Activated CD4-positive, alpha-beta T cell treated with anti-CD3 and anti-CD28 coated beads, Interleukin-2, amount 10 ng/mL, durations not matched to agents 24 days and 14 days (primary cell): ENCODE data around the gene FARS2. TPM values are rescaled to one million over a fixed set of nuclear protein-coding genes. Genes with fewer than 3 reads are reported as not detected.
"Not testable (repeated sequence)": the region's sequence is repeated elsewhere in the genome, so short reads cannot be mapped to it uniquely, and the experiment has no call there.

Source experiments
- DNase-seq: peaks from one replicate; pipeline ENCODE4 v3.0.0; 2022
- H3K27ac Mint-ChIP-seq: one replicate; pipeline ENCODE4 v1.8.0; 2022; ENCODE audit warnings: mild to moderate bottlenecking, mixed read lengths
- H3K27me3 Mint-ChIP-seq: one replicate; pipeline ENCODE4 v1.8.0; 2022; ENCODE audit warnings: mixed read lengths
- H3K36me3 Mint-ChIP-seq: one replicate; pipeline ENCODE4 v1.8.0; 2022; ENCODE audit warnings: low read depth, mild to moderate bottlenecking, mixed read lengths
- H3K4me1 Mint-ChIP-seq: one replicate; pipeline ENCODE4 v1.8.0; 2021; ENCODE audit warnings: mixed read lengths
- H3K4me3 Mint-ChIP-seq: one replicate; pipeline ENCODE4 v1.8.0; 2022; ENCODE audit warnings: mild to moderate bottlenecking, moderate library complexity, mixed read lengths
- H3K9me3 Mint-ChIP-seq: one replicate; pipeline ENCODE4 v1.8.0; 2021; ENCODE audit warnings: mixed read lengths
- intact Hi-C: fragments of 100-400 bp; cut with micrococcal nuclease; formaldehyde crosslinking; loops from one replicate; pipeline ENCODE4 v1.15.1; 2023
- total RNA-seq: library from RNA; stranded (reverse); gene quantifications from 2 replicates; pipeline ENCODE4 v1.2.3, GENCODE V29; 2022

FARS2 gene
- total RNA-seq, 1 donor from 2014 or later = 24.7 TPM

GRCh38 chr6:5541751-5542432, 280.6 kb downstream of the FARS2 start:
- no peak for DNase-seq
- intact Hi-C loops = no loop called here
- peaks cover 12% of the 10 kb centered on the region for H3K36me3 Mint-ChIP-seq
- H3K4me1 Mint-ChIP-seq = peaks cover 6% of the 10 kb centered on the region
- H3K9me3 Mint-ChIP-seq = peaks cover 4% of the 10 kb centered on the region
- no peak overlapping the region for H3K27ac Mint-ChIP-seq
- H3K27me3 Mint-ChIP-seq = no peaks in the 10 kb centered on the region
- H3K4me3 Mint-ChIP-seq = no peak overlapping the region

GRCh38 chr6:5547556-5547955, 286.2 kb downstream of the FARS2 start:
- no peak for DNase-seq
- Mint-ChIP-seq H3K27me3 (no peaks in the 10 kb centered on the region), H3K27ac (no peak overlapping the region), H3K36me3 (peaks cover 25% of the 10 kb centered on the region), H3K4me3 (no peak overlapping the region), H3K9me3 (peaks cover 4% of the 10 kb centered on the region), H3K4me1 (no peaks in the 10 kb centered on the region)
- intact Hi-C loops = no loop called here

GRCh38 chr6:5550631-5551030, 289.3 kb downstream of the FARS2 start:
- Mint-ChIP-seq H3K4me1 (no peaks in the 10 kb centered on the region), H3K9me3 (no peaks in the 10 kb centered on the region), H3K36me3 (peaks cover 20% of the 10 kb centered on the region), H3K27ac (no peak overlapping the region), H3K27me3 (no peaks in the 10 kb centered on the region), H3K4me3 (no peak overlapping the region)
- no peak for DNase-seq
- intact Hi-C loops = no loop called here

GRCh38 chr6:5552243-5552642, 290.9 kb downstream of the FARS2 start:
- no peak for DNase-seq
- Mint-ChIP-seq H3K27me3 (no peaks in the 10 kb centered on the region), H3K4me1 (no peaks in the 10 kb centered on the region), H3K4me3 (no peak overlapping the region), H3K9me3 (no peaks in the 10 kb centered on the region), H3K36me3 (peaks cover 15% of the 10 kb centered on the region), H3K27ac (no peak overlapping the region)
- intact Hi-C loops = no loop called here

- no peak for DNase-seq
- no peak overlapping the region for H3K4me3 Mint-ChIP-seq
- no peaks in the 10 kb centered on the region for H3K9me3 Mint-ChIP-seq
- no peaks in the 10 kb centered on the region for H3K4me1 Mint-ChIP-seq
- H3K27ac Mint-ChIP-seq = no peak overlapping the region
- H3K36me3 Mint-ChIP-seq = peaks cover 7% of the 10 kb centered on the region
- intact Hi-C loops = no loop called here
- H3K27me3 Mint-ChIP-seq = no peaks in the 10 kb centered on the region
Measured at GRCh38 chr6:5553767-5554166, 292.5 kb downstream of the FARS2 start.

GRCh38 chr6:5554226-5554625, 292.9 kb downstream of the FARS2 start:
- intact Hi-C loops = no loop called here

GRCh38 chr6:5556011-5556410, 294.7 kb downstream of the FARS2 start:
- Mint-ChIP-seq H3K9me3 (no peaks in the 10 kb centered on the region), H3K27ac (no peak overlapping the region), H3K36me3 (peaks cover 3% of the 10 kb centered on the region), H3K27me3 (no peaks in the 10 kb centered on the region), H3K4me1 (no peaks in the 10 kb centered on the region), H3K4me3 (no peak overlapping the region)
- intact Hi-C loops = no loop called here
- no peak for DNase-seq

More at GRCh38 chr6:5554226-5554625, 292.9 kb downstream of the FARS2 start:
- Mint-ChIP-seq H3K27me3 (no peaks in the 10 kb centered on the region), H3K9me3 (no peaks in the 10 kb centered on the region), H3K4me3 (no peak overlapping the region), H3K36me3 (peaks cover 7% of the 10 kb centered on the region), H3K4me1 (no peaks in the 10 kb centered on the region), H3K27ac (no peak overlapping the region)
- DNase-seq = no peak

- Mint-ChIP-seq H3K9me3 (no peaks in the 10 kb centered on the region), H3K27ac (no peak overlapping the region), H3K36me3 (peaks cover 3% of the 10 kb centered on the region), H3K27me3 (no peaks in the 10 kb centered on the region), H3K4me3 (no peak overlapping the region), H3K4me1 (no peaks in the 10 kb centered on the region)
- intact Hi-C loops = no loop called here
- no peak for DNase-seq
Measured at GRCh38 chr6:5557506-5557905, 296.2 kb downstream of the FARS2 start.

GRCh38 chr6:5559651-5560050, 298.3 kb downstream of the FARS2 start:
- intact Hi-C loops = no loop called here
- H3K27ac Mint-ChIP-seq = no peak overlapping the region

GRCh38 chr6:5562277-5562676, 301.0 kb downstream of the FARS2 start:
- intact Hi-C loops = no loop called here
- peaks cover 1% of the 10 kb centered on the region for H3K36me3 Mint-ChIP-seq
- H3K27me3 Mint-ChIP-seq = no peaks in the 10 kb centered on the region
- no peak overlapping the region for H3K4me3 Mint-ChIP-seq
- no peaks in the 10 kb centered on the region for H3K4me1 Mint-ChIP-seq
- H3K27ac Mint-ChIP-seq = no peak overlapping the region
- H3K9me3 Mint-ChIP-seq = peaks cover 4% of the 10 kb centered on the region
- DNase-seq = no peak

More at GRCh38 chr6:5559651-5560050, 298.3 kb downstream of the FARS2 start:
- no peaks in the 10 kb centered on the region for H3K4me1 Mint-ChIP-seq
- no peak for DNase-seq
- H3K9me3 Mint-ChIP-seq = no peaks in the 10 kb centered on the region
- H3K4me3 Mint-ChIP-seq = no peak overlapping the region
- H3K27me3 Mint-ChIP-seq = no peaks in the 10 kb centered on the region
- peaks cover 4% of the 10 kb centered on the region for H3K36me3 Mint-ChIP-seq

- Mint-ChIP-seq H3K9me3 (peaks cover 4% of the 10 kb centered on the region), H3K27ac (no peak overlapping the region), H3K27me3 (no peaks in the 10 kb centered on the region), H3K4me1 (peaks cover 5% of the 10 kb centered on the region), H3K36me3 (peaks cover 3% of the 10 kb centered on the region), H3K4me3 (no peak overlapping the region)
- intact Hi-C loops = no loop called here
- DNase-seq = no peak
Measured at GRCh38 chr6:5563086-5563485, 301.8 kb downstream of the FARS2 start.

- H3K4me1 Mint-ChIP-seq = peaks cover 12% of the 10 kb centered on the region
- H3K36me3 Mint-ChIP-seq, H3K27me3 Mint-ChIP-seq, H3K4me3 Mint-ChIP-seq, H3K9me3 Mint-ChIP-seq, intact Hi-C loops, DNase-seq, H3K27ac Mint-ChIP-seq: not testable (repeated sequence)
Measured at GRCh38 chr6:5564746-5565145, 303.4 kb downstream of the FARS2 start.

GRCh38 chr6:5565971-5566370, 304.7 kb downstream of the FARS2 start:
- peaks cover 3% of the 10 kb centered on the region for H3K36me3 Mint-ChIP-seq
- no peak overlapping the region for H3K4me3 Mint-ChIP-seq
- H3K27ac Mint-ChIP-seq = no peak overlapping the region
- H3K4me1 Mint-ChIP-seq = peaks cover 12% of the 10 kb centered on the region
- intact Hi-C loops = no loop called here
- no peaks in the 10 kb centered on the region for H3K27me3 Mint-ChIP-seq
- H3K9me3 Mint-ChIP-seq = peaks cover 4% of the 10 kb centered on the region
- DNase-seq = no peak

- Mint-ChIP-seq H3K9me3 (peaks cover 4% of the 10 kb centered on the region), H3K36me3 (peaks cover 3% of the 10 kb centered on the region), H3K27ac (no peak overlapping the region), H3K4me1 (peaks cover 12% of the 10 kb centered on the region), H3K27me3 (no peaks in the 10 kb centered on the region), H3K4me3 (no peak overlapping the region)
- intact Hi-C loops = no loop called here
- DNase-seq = no peak
Measured at GRCh38 chr6:5566718-5567117, 305.4 kb downstream of the FARS2 start.

- DNase-seq = no peak
- intact Hi-C loops = no loop called here
- H3K27me3 Mint-ChIP-seq = no peaks in the 10 kb centered on the region
- H3K4me1 Mint-ChIP-seq = peaks cover 12% of the 10 kb centered on the region
- peaks cover 3% of the 10 kb centered on the region for H3K36me3 Mint-ChIP-seq
- no peak overlapping the region for H3K27ac Mint-ChIP-seq
- H3K4me3 Mint-ChIP-seq = no peak overlapping the region
- H3K9me3 Mint-ChIP-seq = peaks cover 4% of the 10 kb centered on the region
Measured at GRCh38 chr6:5567352-5567751, 306.0 kb downstream of the FARS2 start.
